Activated CD4-positive, alpha-beta T cell treated with anti-CD3 and anti-CD28 coated beads, Interleukin-2, amount 50 U/mL, for 4 hours (primary cell): ENCODE results near the gene OR2V1.
"Not testable (repeated sequence)": the region's sequence is repeated elsewhere in the genome, so short reads cannot be mapped to it uniquely, and the experiment has no call there.

Experiments
- DNase-seq, 2 experiments: peaks; one replicate each; pipeline ENCODE4 v3.0.0-alpha.2; 2020

OR2V1 gene

DNA sequence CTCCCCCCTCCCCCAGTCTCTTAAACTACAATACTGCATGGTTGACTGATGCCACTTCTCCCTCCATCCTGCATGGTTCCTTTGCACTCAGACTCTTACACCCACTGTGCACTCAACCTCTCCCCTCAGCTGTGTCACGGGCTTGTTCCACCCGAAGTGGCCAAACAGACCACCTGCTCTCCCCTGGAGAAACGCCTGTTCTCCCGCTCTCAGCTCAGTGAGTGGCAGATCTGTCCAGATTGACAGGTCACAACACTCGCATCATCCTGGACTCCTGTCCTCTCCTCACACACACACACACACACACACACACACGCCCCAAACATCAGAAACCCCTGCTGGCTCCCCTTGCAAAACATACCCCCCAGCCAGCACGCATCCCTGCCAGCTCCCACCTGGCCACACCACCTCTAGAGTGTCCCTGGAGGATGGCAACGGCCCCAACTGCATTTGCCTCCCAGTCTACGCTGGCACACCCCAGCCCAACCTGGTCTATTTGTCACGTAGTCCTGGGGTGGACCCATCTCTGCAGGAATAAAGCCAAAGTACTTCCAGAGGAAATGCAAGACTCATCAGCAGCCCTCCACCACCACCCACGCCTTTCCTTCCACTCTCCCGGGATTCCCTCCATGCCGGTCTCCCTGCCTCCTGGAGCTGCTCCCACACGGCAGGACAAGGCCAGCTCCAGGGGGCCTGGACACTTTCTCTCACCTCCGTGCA is 2.9 kb downstream of the OR2V1 start:
- no peak for DNase-seq

DNA sequence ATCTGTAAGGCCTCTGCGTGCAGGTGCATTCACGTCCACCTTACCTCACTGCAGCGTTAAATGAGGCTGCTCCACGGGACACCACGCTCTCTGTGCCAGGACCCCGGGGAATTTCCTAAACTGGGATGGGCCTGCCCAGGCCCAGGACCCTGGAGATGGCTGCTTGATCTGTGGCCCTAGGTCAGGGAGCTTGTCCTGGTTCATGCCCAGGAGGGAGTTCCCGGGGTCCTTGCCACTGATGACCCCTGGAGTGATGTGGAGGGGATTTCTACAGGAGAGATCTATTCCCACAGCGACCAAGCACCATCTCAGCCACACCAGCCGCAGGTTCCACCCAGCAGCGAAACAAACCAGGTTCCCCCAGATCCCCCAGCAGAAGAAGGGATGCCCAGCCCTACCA is 3.5 kb downstream of the OR2V1 start:
- DNase-seq = no peak

DNA sequence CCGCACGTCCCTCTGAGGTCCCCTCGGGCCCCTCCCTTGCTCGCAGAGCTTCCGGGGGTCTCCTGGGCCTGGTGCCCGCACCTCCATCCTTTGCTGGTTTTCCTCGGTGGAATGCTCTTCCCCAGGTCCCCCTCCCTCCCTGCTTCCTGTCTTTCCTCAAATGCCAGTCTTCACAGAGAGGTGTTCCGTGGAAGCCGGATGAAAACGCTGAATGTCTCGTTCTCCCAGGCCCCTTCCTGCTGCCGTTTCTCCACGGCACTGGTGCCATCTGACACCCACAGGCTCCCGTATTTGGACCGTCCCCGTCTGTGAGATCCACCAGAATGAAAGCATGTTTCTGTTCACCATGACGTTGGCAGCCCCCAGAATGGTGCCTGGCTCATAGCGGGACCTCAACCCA is 4.1 kb downstream of the OR2V1 start:
- no peak for DNase-seq

DNA sequence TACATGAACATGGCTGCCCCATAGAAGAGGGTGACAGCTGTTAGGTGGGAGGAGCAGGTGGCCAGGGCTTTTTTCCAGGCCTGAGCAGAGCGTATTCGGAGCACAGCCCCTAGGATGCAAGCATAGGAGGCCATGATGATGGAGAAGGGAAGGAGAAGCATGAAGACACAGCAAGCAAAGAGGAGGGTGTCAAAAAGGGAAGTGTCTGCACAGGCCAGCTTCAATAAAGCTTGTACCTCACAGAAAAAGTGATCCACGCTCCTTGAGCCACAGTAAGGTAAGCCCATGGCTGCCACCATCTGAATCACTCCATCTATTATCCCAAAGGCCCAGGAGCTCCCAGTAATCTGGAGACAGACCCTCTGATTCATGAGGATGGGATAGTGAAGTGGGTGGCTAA is 6.4 kb downstream of the OR2V1 start:
- no peak for DNase-seq

DNA sequence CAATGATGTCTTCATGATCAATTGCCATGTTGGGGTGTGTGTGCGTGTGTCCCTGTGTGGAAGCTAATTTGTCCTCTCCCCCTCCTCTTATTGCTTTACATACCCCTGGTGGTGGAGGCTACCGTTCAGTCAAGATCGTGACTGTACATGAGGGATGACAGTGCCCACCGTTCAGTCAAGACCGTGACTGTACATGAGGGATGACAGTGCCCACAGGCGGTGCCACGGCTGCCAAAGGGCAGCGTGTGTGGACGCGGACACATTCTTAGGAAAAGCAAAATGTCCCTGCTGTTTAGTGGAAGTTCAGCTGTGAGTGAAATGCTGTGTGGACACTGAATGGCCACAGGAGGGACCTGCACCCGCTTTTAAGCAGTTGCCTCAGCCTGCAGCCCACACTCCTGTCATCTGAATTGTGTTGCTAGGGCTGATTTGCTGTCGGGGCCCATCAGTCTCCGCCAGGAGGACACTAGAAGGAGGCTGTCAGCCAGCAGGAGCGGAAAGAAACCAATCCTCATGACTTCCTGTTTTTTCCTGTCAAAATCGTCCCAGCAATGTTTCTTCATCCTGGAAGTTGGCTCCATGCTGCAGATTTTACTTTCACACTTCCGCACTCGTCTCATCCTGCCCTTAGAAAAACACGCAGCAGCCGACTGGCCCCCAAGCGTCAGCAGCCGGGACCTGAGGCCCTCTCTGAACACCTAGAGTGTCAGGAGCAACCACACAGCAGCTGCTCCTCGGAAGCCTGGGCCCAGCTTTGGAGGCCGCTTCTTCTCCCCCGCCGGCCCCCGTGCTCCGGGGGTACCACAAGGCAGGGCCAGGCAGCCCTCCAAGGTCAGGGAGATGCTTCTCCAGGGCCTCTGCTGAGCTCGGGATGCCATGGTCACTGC is 9.1 kb downstream of the OR2V1 start:
- no peak for DNase-seq

DNA sequence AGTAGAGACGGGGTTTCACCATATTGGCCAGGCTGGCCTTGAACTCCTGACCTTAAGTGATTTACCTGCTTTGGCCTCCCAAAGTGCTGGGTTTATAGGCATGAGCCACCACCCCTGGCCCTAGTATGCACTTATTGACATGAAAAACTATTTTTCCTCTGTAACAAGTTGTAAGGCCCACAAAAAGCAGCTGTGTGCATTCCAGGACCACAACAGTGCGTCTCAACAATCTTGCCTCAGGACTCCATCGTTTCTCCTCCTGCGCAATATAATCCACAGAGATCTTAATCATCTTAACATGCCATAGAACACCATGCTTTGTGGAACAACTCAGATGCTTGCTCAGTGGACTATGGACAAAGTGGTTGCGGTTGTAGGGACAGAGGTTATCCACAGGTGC is 10.2 kb downstream of the OR2V1 start:
- no peak for DNase-seq

DNA sequence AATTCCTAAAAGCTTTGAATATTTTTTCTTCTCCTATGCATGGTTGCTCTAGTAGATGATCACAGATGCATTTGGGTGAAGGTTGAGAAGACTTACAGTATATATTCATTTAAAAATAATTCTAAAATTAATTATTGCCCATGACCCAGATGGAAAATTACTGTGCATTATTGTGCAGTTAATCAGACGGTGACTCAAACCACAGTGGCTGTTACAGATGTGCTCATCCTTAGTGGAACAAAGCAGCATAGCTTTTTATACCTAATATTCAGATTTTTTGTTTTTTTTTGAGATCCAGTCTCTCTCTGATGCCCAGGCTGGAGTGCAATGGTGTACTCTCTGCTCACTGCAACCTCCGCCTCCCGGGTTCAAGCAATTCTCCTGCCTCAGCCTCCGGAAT is 10.7 kb downstream of the OR2V1 start:
- no peak for DNase-seq

DNA sequence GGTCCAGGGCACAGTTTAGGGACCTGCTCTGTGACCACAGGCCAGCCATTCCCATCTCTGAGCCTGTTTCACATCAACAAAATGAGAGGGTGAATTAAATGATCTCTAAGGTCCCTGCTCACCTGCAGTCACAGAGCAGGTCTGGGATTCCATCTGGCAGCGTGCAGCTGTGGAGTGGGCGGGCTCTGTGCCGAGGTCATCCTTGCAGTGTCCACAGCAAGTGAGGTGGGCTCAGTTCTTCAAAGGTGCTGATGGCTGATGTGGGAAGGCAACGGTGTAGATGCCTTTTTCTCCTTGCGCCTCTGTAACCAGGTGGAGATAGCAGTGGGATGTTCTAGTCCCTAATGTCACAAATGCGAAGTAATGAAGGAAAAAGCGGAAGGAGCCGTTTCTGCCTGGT is 11.9 kb downstream of the OR2V1 start:
- DNase-seq = no peak

DNA sequence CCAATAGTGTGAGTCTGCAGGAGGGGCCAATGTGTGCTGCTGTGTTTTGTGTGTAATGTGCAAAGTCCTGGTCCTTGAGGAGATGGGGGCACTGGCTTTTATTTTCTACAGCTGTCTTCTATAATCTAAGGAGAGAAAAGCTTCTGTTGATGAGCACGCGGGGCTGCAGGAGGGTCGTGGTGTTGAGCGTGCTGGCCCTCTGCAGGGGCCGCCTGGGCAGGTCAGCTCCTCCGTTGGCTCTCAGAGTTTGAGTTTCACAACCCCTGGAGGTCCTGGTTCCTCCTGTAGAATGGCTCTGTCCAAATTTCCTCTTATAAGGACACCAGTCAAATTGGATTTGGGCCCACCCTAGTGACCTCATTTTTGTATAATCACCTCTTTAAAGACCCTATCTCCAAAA is 12.6 kb downstream of the OR2V1 start:
- DNase-seq = no peak

DNA sequence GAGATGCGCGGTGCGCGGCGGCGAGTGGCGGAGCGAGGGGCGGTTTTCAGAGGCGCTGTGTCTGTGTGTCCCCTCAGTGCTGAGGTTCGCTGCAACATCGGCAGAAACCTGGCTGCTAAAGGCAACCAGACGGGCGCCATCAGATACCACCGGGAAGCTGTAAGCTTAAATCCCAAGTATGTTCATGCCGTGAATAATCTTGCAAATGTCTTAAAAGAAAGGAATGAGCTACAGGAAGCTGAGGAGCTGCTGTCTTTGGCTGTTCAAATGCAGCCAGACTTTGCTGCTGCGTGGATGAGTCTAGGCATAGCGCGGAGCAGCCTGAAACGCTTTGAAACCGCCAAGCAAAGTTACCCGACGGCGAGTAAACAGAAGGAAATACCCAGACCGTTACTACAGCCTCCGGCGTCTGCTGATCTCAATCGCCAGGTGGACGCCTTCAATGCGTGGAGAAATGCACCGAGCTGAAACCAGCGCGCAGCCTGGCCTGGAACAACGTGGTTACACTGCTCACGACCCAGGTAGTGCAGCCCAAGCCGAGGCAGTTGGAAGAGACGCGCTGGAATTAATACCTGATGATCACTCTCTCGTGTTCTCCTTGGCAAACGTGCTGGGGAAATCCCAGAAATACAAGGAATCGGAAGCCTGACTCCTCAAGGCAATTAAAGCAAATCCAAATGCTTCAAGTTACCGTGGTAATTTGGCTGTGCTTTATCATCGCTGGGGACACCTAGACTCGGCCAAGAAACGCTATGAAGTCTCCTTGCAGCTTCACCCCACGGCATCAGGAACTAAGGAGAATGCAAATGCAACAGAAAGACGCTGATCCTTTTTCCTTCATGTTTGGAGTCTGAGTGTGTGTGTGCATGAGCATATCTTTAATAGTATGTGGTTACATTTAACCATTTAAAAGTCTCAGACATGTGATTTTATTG is 15.9 kb downstream of the OR2V1 start:
- DNase-seq = no peak

DNA sequence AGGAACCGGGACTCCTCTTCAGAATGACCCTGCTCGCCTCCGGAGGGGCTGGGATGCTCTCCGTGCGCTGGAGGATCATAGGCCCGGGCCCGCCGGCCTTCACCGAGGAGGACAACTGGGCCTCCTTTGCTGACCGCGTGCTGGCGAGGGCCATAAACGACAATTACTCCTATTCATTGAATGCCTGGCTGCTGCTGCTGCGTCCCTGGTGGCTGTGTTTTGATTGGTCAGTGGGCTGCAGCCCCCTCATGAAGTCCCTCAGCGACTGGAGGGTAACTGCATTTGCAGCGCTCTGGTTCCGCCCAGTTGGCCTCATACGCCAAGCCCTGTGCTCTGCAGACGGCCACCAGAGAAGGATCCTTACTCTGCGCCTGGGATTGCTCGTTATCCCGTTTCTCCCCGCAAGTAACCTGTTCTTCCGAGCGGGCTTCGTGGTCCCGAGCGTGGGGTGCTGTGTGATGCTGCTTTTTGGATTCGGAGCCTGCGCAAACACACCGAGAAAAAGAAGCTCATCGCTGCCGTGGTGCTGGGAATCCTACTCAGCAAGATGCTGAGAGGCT is 16.6 kb downstream of the OR2V1 start:
- DNase-seq = no peak

DNA sequence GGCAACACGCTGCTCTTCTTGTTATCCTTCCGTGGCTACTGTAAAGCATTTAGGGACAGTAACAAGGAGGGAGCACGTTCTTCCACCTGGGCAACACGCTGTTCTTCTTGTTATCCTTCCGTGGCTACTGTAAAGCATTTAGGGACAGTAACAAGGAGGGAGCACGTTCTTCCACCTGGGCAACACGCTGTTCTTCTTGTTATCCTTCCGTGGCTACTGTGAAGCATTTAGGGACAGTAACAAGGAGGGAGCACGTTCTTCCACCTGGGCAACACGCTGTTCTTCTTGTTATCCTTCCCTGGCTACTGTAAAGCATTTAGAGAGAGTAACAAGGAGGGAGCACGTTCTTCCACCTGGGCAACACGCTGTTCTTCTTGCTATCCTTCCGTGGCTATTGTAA is 17.4 kb downstream of the OR2V1 start:
- not testable (repeated sequence) for DNase-seq

DNA sequence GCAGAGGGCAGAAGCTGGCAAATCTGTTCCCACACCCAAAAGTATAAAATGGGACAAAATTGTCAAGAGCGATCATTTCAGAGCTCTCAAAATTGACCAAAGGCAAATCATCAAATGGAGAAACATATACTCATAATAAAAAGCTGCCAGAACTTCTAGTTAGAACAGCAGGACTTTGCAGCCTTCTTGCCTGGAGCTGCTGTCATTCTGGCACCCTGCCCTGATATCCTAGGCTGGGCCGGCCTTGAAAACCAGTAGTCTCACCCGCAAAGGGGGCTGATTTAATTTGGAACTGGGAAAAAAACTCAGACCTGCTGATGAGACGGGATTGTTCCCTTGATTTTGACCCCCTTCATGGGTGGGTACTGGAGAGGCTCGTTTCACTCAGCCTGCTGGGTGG is 18.5 kb downstream of the OR2V1 start:
- no peak for DNase-seq

DNA sequence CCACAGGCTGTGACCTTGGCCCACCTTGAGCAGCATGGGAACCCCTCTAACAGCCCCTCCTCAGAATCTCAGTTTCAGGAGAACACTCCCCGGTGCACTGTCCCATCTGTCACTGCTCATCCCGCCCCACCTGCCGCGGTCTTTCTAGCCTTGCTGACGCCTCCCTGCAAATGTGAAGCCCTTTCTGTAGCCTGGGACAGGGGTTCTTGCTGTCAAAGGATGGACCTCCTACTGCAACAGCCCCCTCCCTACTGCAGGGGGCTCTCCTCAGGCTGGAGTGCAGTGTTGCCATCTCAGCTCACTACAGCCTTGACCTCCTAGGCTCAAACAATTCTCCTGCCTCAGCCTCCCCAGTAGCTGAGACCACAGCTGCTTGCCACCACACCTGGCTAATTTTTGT is 20.0 kb downstream of the OR2V1 start:
- no peak for DNase-seq

DNA sequence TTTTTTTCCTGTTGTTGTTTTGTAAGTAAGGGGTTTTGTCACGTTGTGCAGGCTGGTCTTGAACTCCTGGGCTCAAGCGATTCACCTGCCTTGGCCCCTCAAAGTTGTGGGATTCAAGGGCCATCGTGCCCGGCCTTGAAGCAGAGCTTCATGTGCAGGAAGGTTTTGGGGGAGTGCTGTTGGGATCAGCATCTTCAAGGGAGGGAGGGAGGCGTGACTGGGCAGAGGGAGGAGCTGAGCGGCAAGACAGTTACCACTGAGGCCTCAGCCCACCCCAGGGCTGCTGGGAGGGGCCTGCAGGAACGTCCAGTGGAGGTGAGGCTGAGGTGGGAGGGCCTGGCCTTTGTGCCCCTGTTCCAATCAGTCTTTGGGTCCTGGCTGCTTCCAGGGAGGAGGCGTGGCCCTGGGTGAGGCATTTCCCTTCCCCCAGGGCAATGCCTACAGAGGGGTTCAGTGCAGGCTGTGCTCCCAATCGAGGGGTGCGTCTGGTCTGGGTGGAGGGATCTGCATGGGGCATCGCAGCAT is 21.4 kb downstream of the OR2V1 start:
- no peak for DNase-seq

DNA sequence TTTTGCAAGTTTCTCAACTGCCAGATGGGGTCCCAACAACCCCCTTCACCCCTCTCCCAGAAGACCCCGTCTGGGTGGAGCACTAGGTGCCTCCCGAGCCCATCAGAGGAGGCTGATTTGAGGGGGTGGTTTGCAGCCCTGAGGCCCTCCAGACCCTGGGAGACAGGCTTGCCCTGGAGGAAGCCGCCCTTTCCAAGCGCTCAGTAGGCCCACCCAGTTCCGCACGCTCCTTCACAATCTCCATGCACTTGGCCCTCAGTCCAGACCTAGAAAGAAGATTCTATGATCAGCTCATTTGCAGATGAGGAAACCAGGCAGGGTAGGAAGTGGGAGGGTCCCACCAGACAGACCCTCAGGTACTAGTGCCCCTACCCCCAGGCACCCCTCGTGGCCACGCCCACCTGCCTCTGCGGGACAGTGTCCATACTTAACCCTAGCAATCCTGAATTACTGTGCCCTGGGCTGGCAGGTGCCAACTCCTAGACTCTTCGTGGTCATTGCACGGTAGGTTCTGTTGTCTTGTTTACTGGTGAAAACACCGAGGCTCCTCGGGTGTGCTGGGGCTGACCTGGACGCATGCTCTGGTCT is 22.3 kb downstream of the OR2V1 start:
- DNase-seq = no peak

DNA sequence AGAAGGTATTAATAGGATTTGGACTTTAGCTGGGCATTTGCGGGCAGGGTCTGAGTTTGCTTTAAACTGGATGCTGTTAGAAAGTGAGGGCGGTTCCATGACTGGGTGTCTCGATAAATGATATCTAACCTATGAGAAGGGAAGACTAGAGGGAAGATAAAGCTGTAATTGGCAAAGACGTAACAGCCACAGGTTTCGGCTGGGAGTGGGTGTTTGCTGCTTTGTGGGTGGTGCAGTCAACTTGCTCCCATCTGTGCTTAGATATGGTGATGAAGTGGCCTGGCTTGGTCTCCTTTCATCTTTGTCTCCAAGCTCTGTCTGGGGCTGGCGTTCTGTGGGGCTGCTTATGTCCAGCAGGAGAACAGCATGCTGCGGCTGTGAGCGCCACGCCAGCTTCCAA is 23.3 kb downstream of the OR2V1 start:
- DNase-seq = no peak

DNA sequence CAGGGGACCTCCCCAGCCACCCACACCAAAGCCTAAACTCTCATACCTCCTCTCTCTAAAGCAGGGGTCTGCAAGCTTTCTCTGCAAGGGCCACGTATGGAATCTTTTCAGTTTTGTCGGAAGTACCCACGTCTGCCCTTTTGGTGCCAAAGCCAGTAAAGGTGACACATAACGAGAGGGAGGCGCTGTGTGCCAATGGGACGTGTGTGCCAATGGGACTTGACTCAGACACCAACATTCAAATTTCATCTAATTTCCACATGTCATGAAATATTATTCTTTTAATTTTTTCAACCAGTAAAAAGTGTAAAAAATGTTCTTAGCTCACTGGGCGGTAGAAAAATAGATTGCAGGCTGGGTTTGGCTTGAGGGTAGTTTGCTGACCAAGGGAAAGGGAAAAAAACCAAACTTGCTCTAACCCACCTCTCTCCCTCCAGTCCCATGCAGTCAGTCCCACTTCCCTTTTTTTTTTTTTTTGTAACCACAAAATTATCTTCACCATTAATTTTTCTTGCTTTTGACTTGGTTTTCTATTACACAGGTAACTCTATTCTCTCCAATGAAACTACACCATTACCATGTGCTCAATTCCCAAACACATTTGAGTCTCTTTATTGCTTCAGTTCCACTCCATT is 25.5 kb downstream of the OR2V1 start:
- no peak for DNase-seq

DNA sequence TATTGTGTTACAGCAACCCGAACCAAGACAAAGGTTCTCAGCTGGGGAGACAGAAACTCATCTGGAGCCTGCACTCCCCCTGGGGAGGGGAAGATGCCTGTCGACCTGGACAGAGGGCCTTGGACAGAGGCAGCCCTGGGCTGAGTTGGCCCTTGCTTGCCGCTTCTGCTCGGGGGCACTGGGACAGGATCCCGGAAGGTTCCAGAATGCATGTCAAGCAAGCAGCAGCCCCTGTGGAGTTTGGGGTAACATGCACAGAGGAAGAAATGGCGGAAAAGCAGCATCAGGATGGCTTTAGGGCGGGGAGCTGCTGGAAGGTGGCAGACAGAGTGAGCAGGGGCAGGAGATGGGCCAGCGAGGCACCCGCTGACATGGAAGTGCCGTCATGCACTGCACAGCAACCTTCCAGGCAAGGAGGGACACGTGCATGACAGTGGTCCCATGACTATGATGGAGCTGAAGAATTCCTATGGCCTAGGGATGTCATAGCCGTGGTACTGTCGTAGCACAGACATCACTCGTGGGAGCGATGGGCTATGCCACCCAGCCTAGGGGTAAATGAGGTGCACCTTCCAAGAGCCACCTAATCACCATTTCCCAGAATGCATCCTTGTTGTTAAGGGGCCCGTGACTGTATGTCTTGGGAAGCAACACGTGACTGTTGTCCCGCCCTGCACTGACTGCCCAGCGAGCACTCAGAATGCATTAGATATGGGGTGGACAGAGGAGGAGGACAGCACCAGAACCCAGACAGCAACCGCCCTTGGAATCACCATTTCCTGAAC is 26.2 kb downstream of the OR2V1 start:
- not testable (repeated sequence) for DNase-seq

DNA sequence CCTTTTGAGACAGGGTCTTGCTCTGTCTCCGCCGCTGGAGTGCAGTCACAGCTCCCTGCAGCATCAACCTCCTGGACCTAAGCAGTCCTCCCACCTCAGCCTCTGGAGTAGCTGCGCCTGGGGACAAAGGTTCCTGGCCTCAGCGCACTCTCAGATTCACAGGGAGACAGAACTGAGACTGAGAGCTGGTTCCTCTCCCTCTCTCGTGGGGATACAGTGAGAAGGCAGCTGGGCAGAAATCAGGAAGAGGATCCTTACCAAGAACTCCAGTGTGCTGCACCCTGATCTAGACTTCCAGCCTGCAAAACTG is 26.8 kb downstream of the OR2V1 start:
- DNase-seq = not testable (repeated sequence)
